ENCODE measurements around the gene SIN3B. TPM values are rescaled to one million over a fixed set of nuclear protein-coding genes. Genes with fewer than 3 reads are reported as not detected.

The SIN3B gene
- total and polyA plus RNA-seq, 2 donors (not counting 1 experiment from before 2014, with no cell fraction given), result 118 to 138 TPM

- Histone ChIP-seq H3K27ac (ENCODE audit: low read length in 2 of 2) (no peak overlapping the region), H3K9ac (ENCODE audit: low read length) (no peak overlapping the region), H4K20me1 (ENCODE audit: control insufficient read depth, insufficient read depth, low read length, poor library complexity, severe bottlenecking) (no peaks in the 10 kb centered on the region), H3K27me3 (replicated peaks in 1 of 4; ENCODE audit: control extremely low read depth in 1 of 4, control insufficient read depth in 3 of 4, insufficient read depth in 4 of 4, low read length in 3 of 4) (peaks cover 0 to 9% (median 0%) of the 10 kb centered on the region in 4 experiments), H3K36me3 (replicated peaks in 1 of 2; ENCODE audit: control extremely low read depth in 1 of 2, control insufficient read depth in 1 of 2, extremely low read depth in 1 of 2, insufficient read depth in 2 of 2, low read length in 1 of 2) (no peaks in the 10 kb centered on the region), H3K79me2 (ENCODE audit: control insufficient read depth, insufficient read depth, low read length) (no peaks in the 10 kb centered on the region), H3K4me3 (ENCODE audit: control extremely low read depth in 1 of 5, extremely low read depth in 1 of 5, insufficient read depth in 1 of 5, low read depth in 2 of 5, low read length in 4 of 5) (no peak overlapping the region), H3K9me3 (ENCODE audit: control extremely low read depth in 1 of 3, control insufficient read depth in 2 of 3, insufficient read depth in 1 of 3, low read length in 2 of 3) (peaks cover 0 to 41% (median 7%) of the 10 kb centered on the region in 3 donors), H3K4me1 (ENCODE audit: control insufficient read depth in 2 of 2, insufficient read depth in 2 of 2, low read length in 2 of 2) (no peaks in the 10 kb centered on the region), H2AFZ (ENCODE audit: insufficient read depth, low read depth, low read length, poor library complexity, severe bottlenecking) (no peak overlapping the region), H3K4me2 (replicated peaks; ENCODE audit: low read depth, low read length, poor library complexity, severe bottlenecking) (no peak overlapping the region)
- no peak for TF ChIP-seq CTCF (IDR thresholded peaks at IDR 0.05)
- no peak for TF ChIP-seq EZH2 (IDR thresholded peaks at IDR 0.05; ENCODE audit: borderline replicate concordance, insufficient read depth, low read depth, low read length, poor library complexity, severe bottlenecking)
- CTCF ChIA-PET, result no interaction called here
- Mint-ChIP-seq H3K4me3 (no peak overlapping the region), H3K27me3 (peaks cover 19% of the 10 kb centered on the region), H3K4me1 (no peaks in the 10 kb centered on the region), H3K9me3 (ENCODE audit: insufficient read depth) (peaks cover 8% of the 10 kb centered on the region), H3K27ac (no peak overlapping the region)
- intact Hi-C loops (cut with micrococcal nuclease), result no loop called here
- no peak for ATAC-seq (ENCODE audit: low read depth)
- DNase-seq, result no peak
- POLR2A ChIA-PET, result no interaction called here
- WGBS (ENCODE audit: insufficient coverage), result 100% methylated on average over 1 of the region's 4 CpGs
Observed at GRCh38 chr19:16919496-16919895, 90.3 kb downstream of the SIN3B start.

- Mint-ChIP-seq H3K9me3 (ENCODE audit: insufficient read depth) (peaks cover 8% of the 10 kb centered on the region), H3K27ac (no peak overlapping the region), H3K4me3 (no peak overlapping the region), H3K4me1 (no peaks in the 10 kb centered on the region), H3K27me3 (peaks cover 17% of the 10 kb centered on the region)
- no peak overlapping the region for H3K4me3 ChIP-seq (ENCODE audit: control extremely low read depth in 1 of 5, extremely low read depth in 1 of 5, insufficient read depth in 1 of 5, low read depth in 2 of 5, low read length in 4 of 5)
- no peaks in the 10 kb centered on the region for H3K79me2 ChIP-seq (ENCODE audit: control insufficient read depth, insufficient read depth, low read length)
- ChIA-PET POLR2A (no interaction called here), CTCF (no interaction called here)
- no peak for DNase-seq
- H3K36me3 ChIP-seq (replicated peaks in 1 of 2; ENCODE audit: control extremely low read depth in 1 of 2, control insufficient read depth in 1 of 2, extremely low read depth in 1 of 2, insufficient read depth in 2 of 2, low read length in 1 of 2), result no peaks in the 10 kb centered on the region
- H3K4me1 ChIP-seq (ENCODE audit: control insufficient read depth in 2 of 2, insufficient read depth in 2 of 2, low read length in 2 of 2), result no peaks in the 10 kb centered on the region
- H3K4me2 ChIP-seq (replicated peaks; ENCODE audit: low read depth, low read length, poor library complexity, severe bottlenecking), result no peak overlapping the region
- H3K27ac ChIP-seq (ENCODE audit: low read length in 2 of 2), result no peak overlapping the region
- no peak overlapping the region for H3K9ac ChIP-seq (ENCODE audit: low read length)
- TF ChIP-seq EZH2 (IDR thresholded peaks at IDR 0.05; ENCODE audit: borderline replicate concordance, insufficient read depth, low read depth, low read length, poor library complexity, severe bottlenecking), result no peak
- TF ChIP-seq CTCF (IDR thresholded peaks at IDR 0.05), result no peak
- H3K9me3 ChIP-seq (ENCODE audit: control extremely low read depth in 1 of 3, control insufficient read depth in 2 of 3, insufficient read depth in 1 of 3, low read length in 2 of 3), result peaks cover 0 to 42% (median 4%) of the 10 kb centered on the region in 3 donors
- no peaks in the 10 kb centered on the region for H4K20me1 ChIP-seq (ENCODE audit: control insufficient read depth, insufficient read depth, low read length, poor library complexity, severe bottlenecking)
- H3K27me3 ChIP-seq (replicated peaks in 1 of 4; ENCODE audit: control extremely low read depth in 1 of 4, control insufficient read depth in 3 of 4, insufficient read depth in 4 of 4, low read length in 3 of 4), result peaks cover 0 to 7% (median 0%) of the 10 kb centered on the region in 4 experiments
- WGBS (ENCODE audit: insufficient coverage), result 75% methylated on average over 11 of the region's 12 CpGs
- H2AFZ ChIP-seq (ENCODE audit: insufficient read depth, low read depth, low read length, poor library complexity, severe bottlenecking), result no peak overlapping the region
- no peak for ATAC-seq (ENCODE audit: low read depth)
- intact Hi-C loops (cut with micrococcal nuclease), result no loop called here
Observed at GRCh38 chr19:16920816-16921529, 91.8 kb downstream of the SIN3B start.

Data from B cell (primary cell).